Endothelial cell of umbilical vein (primary cell): ENCODE measurements around the gene ITSN1. TPM values are rescaled to one million over a fixed set of nuclear protein-coding genes. Genes with fewer than 3 reads are reported as not detected.
A peak's percentile ranks its signal among the peaks of the same experiment; 100 is the strongest.

Experiments
- BruUV-seq: library from RNA; stranded (reverse); fragments of 400-500 nt; replicated peaks from 2 replicates; lab custom pipeline; 2021; lab: Mats Ljungman, UMichigan
- CTCF ChIA-PET: fragments of 300-600, 350-600 bp; sonication (Branson Sonifier 250); formaldehyde crosslinking; loops from one replicate; lab custom pipeline; 2021; ENCODE audit warnings: antibody characterized with exemption, inconsistent platforms; lab: Charles Lee
- POLR2A ChIA-PET: fragments of 300-600, 350-600 bp; sonication (Branson Sonifier 250); formaldehyde crosslinking; loops from one replicate; lab custom pipeline; 2021; ENCODE audit warnings: antibody characterized with exemption, inconsistent platforms; lab: Charles Lee
- DNase-seq: peaks from one replicate; pipeline ENCODE4 v3.0.0-alpha.2; 2011; ENCODE audit warnings: low read depth, low spot score
- FAIRE-seq: peaks from 2 replicates; lab custom pipeline; 2011; peaks lifted over from hg19 to GRCh38; lab: Jason Lieb, UNC
- H2AFZ ChIP-seq: 2 replicates; pipeline ENCODE4 v1.6.0; 2012; ENCODE audit warnings: low read depth, low read length, control low read depth, inconsistent platforms
- H3K27ac ChIP-seq: 2 replicates; pipeline ENCODE4 v1.5.1; 2011; ENCODE audit warnings: low read depth, mild to moderate bottlenecking, control low read depth, low read length, moderate library complexity; ENCODE audit not compliant: insufficient read depth
- H3K27me3 ChIP-seq, 2 experiments: 2 replicates each; pipeline versions ENCODE4 v1.6.0 to v1.6.1; 2011; ENCODE audit warnings: low read length in 2 of 2, mixed read lengths in 1 of 2; ENCODE audit not compliant: control insufficient read depth in 2 of 2, insufficient read depth in 2 of 2
- H3K36me3 ChIP-seq, 2 experiments: 2 replicates in 1 of 2; 3 replicates in 1 of 2; pipeline ENCODE4 v1.5.1; 2011; ENCODE audit warnings: low read length in 2 of 2, mild to moderate bottlenecking in 1 of 2, moderate library complexity in 1 of 2; ENCODE audit not compliant: control insufficient read depth in 2 of 2, insufficient read depth in 2 of 2; ENCODE audit errors: extremely low read depth in 1 of 2
- H3K4me1 ChIP-seq: 3 replicates; pipeline ENCODE4 v1.5.1; 2011; ENCODE audit warnings: mild to moderate bottlenecking, low read length; ENCODE audit not compliant: control insufficient read depth, insufficient read depth; ENCODE audit errors: extremely low read depth
- H3K4me2 ChIP-seq: 2 replicates; pipeline ENCODE4 v1.6.1; 2011; ENCODE audit warnings: low read length, control low read depth, mixed read lengths; ENCODE audit not compliant: insufficient read depth
- H3K4me3 ChIP-seq, 3 experiments: fragments of 200-600 bp in 1 of 3; sonication (generic), shearing (Covaris generic) in 1 of 3; replicated peaks in 1 of 3; 2 replicates each; pipeline ENCODE4 v1.5.1; 2011 to 2016; ENCODE audit warnings: control low read depth in 3 of 3, low read length in 3 of 3, mild to moderate bottlenecking in 2 of 3, inconsistent platforms in 1 of 3, low read depth in 1 of 3, moderate library complexity in 1 of 3; ENCODE audit not compliant: insufficient read depth in 1 of 3
- H3K79me2 ChIP-seq: 2 replicates; pipeline ENCODE4 v1.6.0; 2012; ENCODE audit warnings: low read length, inconsistent platforms; ENCODE audit not compliant: control insufficient read depth, insufficient read depth
- H3K9ac ChIP-seq: replicated peaks from 2 replicates; pipeline ENCODE3; 2011; ENCODE audit warnings: low read length, control low read depth; ENCODE audit not compliant: insufficient read depth; ENCODE audit errors: extremely low read depth
- H3K9me1 ChIP-seq: replicated peaks from 3 replicates; pipeline ENCODE4 v1.6.0; 2011; ENCODE audit warnings: mild to moderate bottlenecking, low read length; ENCODE audit not compliant: control insufficient read depth, insufficient read depth; ENCODE audit errors: extremely low read depth
- H3K9me3 ChIP-seq: replicated peaks from 2 replicates; pipeline ENCODE4 v1.5.1; 2012; ENCODE audit warnings: low read length, inconsistent platforms; ENCODE audit not compliant: control insufficient read depth, insufficient read depth
- H4K20me1 ChIP-seq: replicated peaks from 2 replicates; pipeline ENCODE3; 2011; ENCODE audit warnings: mild to moderate bottlenecking, low read length; ENCODE audit not compliant: control insufficient read depth, insufficient read depth; ENCODE audit errors: extremely low read depth
- CTCF ChIP-seq, 2 donors: IDR thresholded peaks; 1 replicate in 1 of 2; 2 replicates in 1 of 2; pipeline ENCODE4 v1.5.1; 2011; ENCODE audit warnings: low read length in 2 of 2, mild to moderate bottlenecking in 2 of 2, moderate library complexity in 2 of 2, control low read depth in 1 of 2, inconsistent platforms in 1 of 2, low read depth in 1 of 2; ENCODE audit not compliant: insufficient read depth in 1 of 2; ENCODE audit errors: extremely low read depth in 1 of 2
- EZH2 ChIP-seq: IDR thresholded peaks from 2 replicates; pipeline ENCODE4 v1.6.1; 2012; ENCODE audit warnings: borderline replicate concordance, low read depth, mild to moderate bottlenecking, moderate library complexity, low read length, inconsistent platforms; ENCODE audit not compliant: severe bottlenecking
- FOS ChIP-seq: IDR thresholded peaks from 2 replicates; pipeline ENCODE4 v1.6.1; 2011; ENCODE audit warnings: mild to moderate bottlenecking, low read length, moderate library complexity, borderline replicate concordance; ENCODE audit not compliant: insufficient read depth
- GATA2 ChIP-seq: IDR thresholded peaks from 2 replicates; pipeline ENCODE4 v1.7.0; 2011; ENCODE audit warnings: low read depth, mild to moderate bottlenecking, moderate library complexity, mixed read lengths, low read length; ENCODE audit not compliant: insufficient read length, insufficient read depth
- JUN ChIP-seq: IDR thresholded peaks from 2 replicates; pipeline ENCODE4 v1.6.1; 2011; ENCODE audit warnings: borderline replicate concordance, low read depth; ENCODE audit not compliant: insufficient read length, insufficient read depth
- MAX ChIP-seq: IDR thresholded peaks from 2 replicates; pipeline ENCODE4 v1.6.1; 2011; ENCODE audit not compliant: insufficient read depth, insufficient read length
- MYC ChIP-seq: IDR thresholded peaks from one replicate; pipeline ENCODE4 v1.6.1; 2011; ENCODE audit warnings: mild to moderate bottlenecking, low read depth, low read length
- POLR2A ChIP-seq: IDR thresholded peaks from 2 replicates; pipeline ENCODE4 v1.6.1; 2012; ENCODE audit warnings: low read depth, mild to moderate bottlenecking, control low read depth, low read length
- POLR2AphosphoS5 ChIP-seq: IDR thresholded peaks from 2 replicates; pipeline ENCODE4 v1.6.1; 2012; ENCODE audit warnings: low read depth, mild to moderate bottlenecking, control low read depth, low read length, moderate library complexity; ENCODE audit not compliant: insufficient read depth
- dilution Hi-C: fragments of 300-500 bp; cut with MboI; formaldehyde crosslinking; loops from one replicate; pipeline ENCODE4 v1.15.0; 2019; ENCODE audit warnings: low sequenced_read_pairs; ENCODE audit not compliant: extremely low pct_ligation_motif_present
- intact Hi-C: fragments of 100-400 bp; cut with micrococcal nuclease; formaldehyde crosslinking; loops from one replicate; pipeline ENCODE4 v1.10.0; 2022
- polyA plus RNA-seq, 4 experiments: library from polyadenylated mRNA; depleted of rRNA in 3 of 4; stranded (reverse) in 3 of 4; unstranded in 1 of 4; fragments of >200 nt; gene quantifications; 2 replicates each; pipeline versions ENCODE4 v1.2.1 to v1.2.3, GENCODE V29; 2011 to 2012; ENCODE audit warnings: missing spikeins in 1 of 4
- total RNA-seq: library from RNA; stranded (reverse); gene quantifications from 2 replicates; pipeline ENCODE4 v1.2.3, GENCODE V29; 2021

The ITSN1 gene
- total and polyA plus RNA-seq, 2 donors (not counting 3 experiments of a cell fraction or from before 2014, with no cell fraction given), result 72.2 to 86.8 TPM

DNA sequence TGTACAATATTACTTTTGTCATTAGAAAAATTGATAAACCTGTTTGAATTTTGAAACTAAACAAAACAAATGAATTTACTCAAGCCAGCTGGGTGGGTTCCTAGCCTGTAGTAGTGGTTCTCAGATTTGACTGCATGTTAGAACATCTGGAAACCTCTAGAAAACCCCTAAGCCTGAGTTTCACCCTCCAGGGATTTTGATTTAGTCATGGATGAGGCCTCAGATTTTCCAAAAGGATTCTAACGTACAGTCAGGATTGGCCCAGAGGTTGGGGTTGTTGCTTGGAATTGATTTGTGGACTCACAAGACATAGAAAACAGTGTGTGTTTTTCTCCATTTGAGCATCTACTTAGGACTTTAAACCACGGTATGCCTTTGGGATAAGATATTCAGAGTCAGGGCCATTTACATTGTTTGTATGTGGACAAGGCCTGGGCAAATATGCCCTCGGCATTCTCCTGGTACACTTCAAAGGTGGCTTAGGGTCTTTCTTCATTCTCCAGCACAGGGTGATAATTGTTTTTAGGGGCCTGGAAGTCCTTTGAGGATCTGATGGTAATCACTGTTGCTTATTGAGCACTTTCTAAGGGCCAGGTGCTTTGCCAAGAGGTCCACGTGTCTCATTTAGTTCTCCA, 230.7 kb downstream of the ITSN1 start:
- intact Hi-C loops, result no loop called here
- no peaks in the 10 kb centered on the region for H4K20me1 ChIP-seq
- H3K4me3 ChIP-seq, result no peak overlapping the region
- TF ChIP-seq JUN (no peak), EZH2 (no peak), POLR2AphosphoS5 (no peak), POLR2A (no peak), MYC (no peak)
- no peaks in the 10 kb centered on the region for H3K36me3 ChIP-seq
- FAIRE-seq (peak; percentile 18), DNase-seq (no peak)
- peaks cover 0 to 2% of the 10 kb centered on the region in 2 experiments for H3K27me3 ChIP-seq
- no peak overlapping the region for H3K27ac ChIP-seq
- ChIA-PET CTCF (no interaction called here), POLR2A (no interaction called here)
- H3K9me3 ChIP-seq, result no peaks in the 10 kb centered on the region
- no peaks in the 10 kb centered on the region for H3K9me1 ChIP-seq
- H2AFZ ChIP-seq, result no peak overlapping the region
- BruUV-seq, result no TSS peak
- no peak overlapping the region for H3K9ac ChIP-seq
- no peak overlapping the region for H3K4me2 ChIP-seq
- dilution Hi-C loops, result no loop called here
- H3K79me2 ChIP-seq, result no peaks in the 10 kb centered on the region
- H3K4me1 ChIP-seq, result no peaks in the 10 kb centered on the region

GRCh38 chr21:33874161-33874560, 231.9 kb downstream of the ITSN1 start:
- no peak overlapping the region for H2AFZ ChIP-seq
- no peaks in the 10 kb centered on the region for H3K9me1 ChIP-seq
- no peaks in the 10 kb centered on the region for H4K20me1 ChIP-seq
- H3K36me3 ChIP-seq, result no peaks in the 10 kb centered on the region
- DNase-seq, result no peak
- BruUV-seq, result no TSS peak
- no peaks in the 10 kb centered on the region for H3K9me3 ChIP-seq
- dilution Hi-C loops (no loop called here), intact Hi-C loops (no loop called here)
- ChIA-PET POLR2A (interaction anchor here (0.6 kb wide), 1 partner anchor 260 kb away, joined by 9 read pairs; no protein-coding TSS in a partner anchor), CTCF (no interaction called here)
- H3K9ac ChIP-seq, result no peak overlapping the region
- H3K4me3 ChIP-seq, result no peak overlapping the region
- no peak overlapping the region for H3K27ac ChIP-seq
- TF ChIP-seq CTCF (IDR thresholded peaks at IDR 0.05; ENCODE audit: extremely low read depth in 1 of 2, insufficient read depth in 1 of 2, low read depth in 1 of 2, low read length in 2 of 2), result no peak
- no peak for TF ChIP-seq GATA2
- TF ChIP-seq MYC, result no peak
- TF ChIP-seq FOS, result no peak
- no peak for TF ChIP-seq POLR2AphosphoS5
- no peak for TF ChIP-seq EZH2
- no peak for TF ChIP-seq MAX
- TF ChIP-seq JUN, result no peak
- TF ChIP-seq POLR2A, result no peak
- H3K79me2 ChIP-seq, result no peaks in the 10 kb centered on the region
- FAIRE-seq, result no peak
- H3K27me3 ChIP-seq, result peaks cover 0 to 2% of the 10 kb centered on the region in 2 experiments
- H3K4me1 ChIP-seq, result no peaks in the 10 kb centered on the region
- H3K4me2 ChIP-seq, result no peak overlapping the region
